Activated CD4-positive, CD25-positive, alpha-beta regulatory T cell (primary cell): ENCODE data around the gene SIM1.
"Not testable (repeated sequence)": the region's sequence is repeated elsewhere in the genome, so short reads cannot be mapped to it uniquely, and the experiment has no call there.

Experiments
- DNase-seq, 4 experiments: peaks; one replicate each; lab custom pipeline; 2025; lab: John Stamatoyannopoulos, UW

Gene SIM1

DNA sequence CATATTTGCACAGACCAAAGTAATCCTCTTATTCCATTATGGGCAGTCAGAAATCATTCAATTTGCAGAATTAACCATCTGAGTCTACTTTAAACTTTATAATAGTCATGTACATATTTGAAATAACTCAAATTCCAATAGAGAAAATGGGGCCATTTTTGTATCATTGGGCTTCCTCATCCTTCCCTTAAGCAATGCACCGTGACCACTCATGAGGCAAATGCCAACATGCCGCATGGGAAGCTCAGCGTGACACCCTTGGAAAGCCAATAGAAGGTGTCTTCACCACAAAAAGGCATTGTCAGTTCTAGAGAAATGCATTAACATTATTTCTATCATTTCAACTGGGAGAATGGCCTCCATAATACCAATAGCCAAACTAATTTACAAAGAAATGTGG, 38.5 kb downstream of the SIM1 start:
- no peak for DNase-seq

DNA sequence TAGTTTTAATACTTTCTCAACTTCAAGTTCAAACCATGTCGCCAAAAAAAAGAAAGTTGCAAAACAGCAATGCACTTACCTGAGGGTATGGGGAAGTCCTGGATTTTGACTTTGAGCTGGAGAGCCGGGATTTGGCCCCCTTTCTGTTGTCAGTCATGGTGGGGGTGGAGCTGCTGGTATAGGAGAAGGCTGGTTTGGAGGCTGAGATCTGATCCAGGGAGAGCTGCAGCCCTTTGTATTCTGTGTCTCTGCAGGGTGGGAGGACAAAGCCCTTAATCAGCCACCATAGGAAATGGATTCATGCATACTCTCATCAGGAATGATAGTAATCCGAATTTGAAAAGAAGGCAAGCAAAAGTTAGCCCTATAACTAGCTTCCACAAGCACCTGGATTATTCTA, 44.0 kb downstream of the SIM1 start:
- no peak for DNase-seq

DNA sequence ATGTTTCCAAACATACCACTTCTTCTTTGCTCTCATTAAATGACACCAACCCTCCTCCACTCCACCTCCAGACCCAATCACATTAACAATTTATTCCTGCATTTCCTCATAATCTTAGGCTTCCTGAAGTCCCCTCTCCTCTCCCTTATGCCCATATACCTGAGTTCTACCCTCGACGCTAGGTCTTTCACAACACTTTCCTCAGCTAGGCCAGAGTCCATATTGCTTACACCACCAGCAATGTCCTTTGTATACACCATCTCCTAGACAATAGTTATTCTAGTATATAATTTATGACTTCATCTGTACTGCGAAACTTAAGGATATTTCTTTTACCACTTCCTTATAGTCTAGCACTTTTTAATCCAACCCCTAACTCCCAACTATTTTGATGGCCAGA, 47.7 kb downstream of the SIM1 start:
- no peak for DNase-seq

DNA sequence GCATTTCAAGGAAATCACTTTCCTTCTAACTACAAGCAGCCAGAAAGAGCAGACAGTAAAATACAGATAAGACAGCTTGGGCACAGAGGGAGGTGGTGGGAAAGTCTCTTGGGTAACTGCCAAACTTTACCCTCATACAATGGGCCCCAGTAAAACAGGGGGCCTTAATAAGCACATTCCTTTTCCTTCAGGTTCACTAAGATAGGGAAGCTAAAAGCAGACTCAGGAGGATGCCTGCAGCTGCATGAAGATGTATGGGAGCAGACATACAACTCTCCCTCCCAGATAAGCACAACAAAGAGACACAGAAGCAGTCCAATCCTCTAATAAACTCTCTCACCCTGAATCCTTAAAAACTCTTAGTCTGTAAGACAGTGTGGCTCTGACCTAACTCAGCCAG, 49.0 kb downstream of the SIM1 start:
- no peak for DNase-seq

DNA sequence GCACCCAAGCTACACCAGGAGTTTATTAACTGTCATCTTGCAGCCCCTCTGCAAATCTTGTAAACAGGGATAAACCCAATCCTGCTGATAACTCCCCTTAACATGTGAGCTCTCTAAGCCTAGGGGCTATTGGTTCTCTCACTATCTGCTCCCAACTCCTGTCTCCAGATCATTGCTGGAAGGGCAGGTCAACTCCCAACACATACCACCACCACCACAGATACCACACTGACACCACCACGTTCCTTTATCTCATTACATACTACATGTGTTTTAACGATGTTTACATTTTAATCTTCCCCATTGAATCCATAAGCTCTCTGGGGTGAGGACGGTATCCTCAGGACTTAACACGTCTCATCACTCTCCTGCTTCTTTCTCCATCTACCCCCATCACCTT, 51.8 kb downstream of the SIM1 start:
- no peak for DNase-seq

DNA sequence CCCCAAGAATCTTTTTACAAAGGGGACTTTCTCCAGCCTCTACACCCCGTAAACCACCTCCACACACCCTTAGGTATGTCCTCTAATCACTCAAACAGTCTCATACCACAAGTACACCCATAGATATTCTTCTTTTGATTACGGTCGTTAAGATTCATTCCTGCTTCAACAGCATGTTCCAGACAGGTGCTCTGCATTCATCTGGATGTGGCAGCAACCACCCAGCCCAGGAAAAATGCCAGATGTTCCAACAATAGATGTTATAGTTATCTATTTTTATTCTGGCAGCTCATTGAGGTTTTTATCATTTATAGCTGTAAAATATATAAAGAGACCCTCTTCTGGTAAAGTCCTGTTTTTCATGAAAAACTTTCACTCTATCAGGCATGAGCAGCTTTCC, 60.7 kb downstream of the SIM1 start:
- DNase-seq: no peak

DNA sequence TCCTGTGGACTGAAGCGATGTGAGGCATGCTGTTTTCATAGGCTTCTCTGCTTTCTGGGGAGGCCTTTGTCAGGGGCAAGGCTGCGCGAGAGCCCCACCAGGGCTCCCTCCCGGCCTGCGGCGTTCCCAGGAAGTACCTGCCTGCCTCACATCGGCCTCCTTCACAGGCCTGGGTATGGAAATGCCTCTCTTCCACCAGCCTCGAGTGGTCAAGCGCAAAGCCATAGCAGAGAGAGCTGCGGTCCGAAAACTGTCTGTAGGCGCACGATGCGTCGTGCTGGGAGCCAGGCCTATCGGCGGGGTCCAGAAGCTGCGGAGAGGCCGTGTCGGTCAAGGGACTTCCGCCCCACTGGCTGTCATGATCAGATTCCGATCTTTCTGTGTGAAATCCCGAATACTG, 71.2 kb downstream of the SIM1 start:
- no peak for DNase-seq

DNA sequence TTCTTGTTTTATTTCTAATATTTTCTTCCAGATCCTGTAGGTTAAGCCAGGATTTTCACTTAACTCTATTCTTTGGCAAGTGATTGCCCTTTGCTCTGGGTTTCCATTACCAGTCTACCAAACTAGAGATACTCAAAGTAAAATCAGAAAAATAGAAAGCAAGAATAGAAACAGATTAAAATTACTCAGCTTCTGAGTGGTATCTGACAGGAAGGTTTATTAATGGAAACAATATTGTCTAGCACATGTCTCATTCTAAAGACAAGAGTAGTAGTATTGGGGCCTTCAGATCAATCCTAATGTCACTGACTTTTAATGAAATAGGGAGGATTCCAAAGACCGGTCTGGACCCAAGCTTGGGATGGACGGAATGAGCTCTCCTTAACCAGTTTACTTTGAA, 72.3 kb downstream of the SIM1 start:
- DNase-seq: no peak

DNA sequence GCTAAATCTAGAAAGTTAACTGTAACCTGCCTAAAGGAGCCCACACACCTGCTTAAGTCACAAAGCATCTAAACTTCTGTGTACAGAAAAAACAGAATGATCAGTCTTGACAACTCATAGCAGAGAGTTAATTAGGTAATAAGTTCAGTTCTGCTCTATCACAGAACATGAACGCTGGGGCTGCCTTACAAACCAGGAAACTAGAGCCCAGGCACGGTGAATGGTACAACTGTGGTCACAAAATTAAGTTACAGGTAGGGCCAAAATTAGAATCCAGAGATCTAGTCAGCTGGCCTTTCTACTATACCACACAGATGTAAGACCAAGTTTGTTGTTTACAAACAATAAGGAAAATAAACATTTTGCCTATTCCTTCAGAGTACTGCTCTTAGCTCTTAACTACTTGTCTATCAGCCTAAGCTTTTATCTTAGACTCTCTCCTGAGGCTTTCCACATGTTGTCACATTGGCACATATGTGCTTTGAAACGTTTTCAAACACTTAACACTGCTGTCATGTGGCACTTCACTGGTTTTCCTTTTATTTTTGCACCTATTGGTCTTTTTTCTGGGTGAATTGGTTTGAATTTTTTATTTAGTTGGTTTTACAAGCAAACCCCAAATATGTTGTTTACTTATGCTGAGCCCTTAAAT, 75.7 kb downstream of the SIM1 start:
- no peak for DNase-seq

DNA sequence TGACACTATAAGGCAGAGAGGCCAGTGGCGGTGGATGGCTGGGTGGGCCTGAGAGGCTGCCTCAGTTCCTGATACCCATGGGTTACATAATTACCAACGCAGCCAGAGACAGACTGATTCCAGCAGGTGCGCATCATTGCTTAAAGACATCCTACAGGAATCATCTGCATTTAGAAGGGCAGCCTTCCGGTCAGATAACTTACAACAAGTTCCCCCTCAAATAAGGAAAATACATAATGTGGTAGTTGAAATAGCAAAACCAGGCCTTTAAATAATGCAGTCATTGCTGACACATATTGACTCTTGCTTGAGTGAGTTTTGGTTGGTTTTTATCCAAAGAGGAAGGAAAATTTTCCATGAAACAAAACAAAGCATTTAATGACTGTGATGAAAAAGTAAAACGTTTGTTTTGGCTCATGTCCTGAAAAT, 81.9 kb downstream of the SIM1 start:
- DNase-seq: no peak

DNA sequence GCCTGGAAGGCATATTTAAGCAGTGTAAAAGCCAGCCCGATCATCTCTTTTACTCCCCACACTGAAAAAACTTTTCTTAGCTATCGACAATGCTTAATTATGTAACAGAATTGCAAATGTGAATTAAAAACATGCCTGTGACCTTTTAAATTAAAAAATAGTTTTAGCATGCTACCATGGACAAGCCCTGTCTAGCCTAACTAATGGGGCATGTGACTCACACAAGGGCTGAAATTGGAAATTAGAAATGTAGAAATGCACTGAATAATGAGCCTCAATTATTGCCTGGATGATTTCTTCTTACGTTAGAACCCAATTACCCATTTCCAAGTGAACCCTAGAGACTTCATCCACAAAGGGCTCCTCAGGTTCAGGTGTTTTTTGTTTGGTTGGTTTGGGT, 82.7 kb downstream of the SIM1 start:
- DNase-seq: no peak

DNA sequence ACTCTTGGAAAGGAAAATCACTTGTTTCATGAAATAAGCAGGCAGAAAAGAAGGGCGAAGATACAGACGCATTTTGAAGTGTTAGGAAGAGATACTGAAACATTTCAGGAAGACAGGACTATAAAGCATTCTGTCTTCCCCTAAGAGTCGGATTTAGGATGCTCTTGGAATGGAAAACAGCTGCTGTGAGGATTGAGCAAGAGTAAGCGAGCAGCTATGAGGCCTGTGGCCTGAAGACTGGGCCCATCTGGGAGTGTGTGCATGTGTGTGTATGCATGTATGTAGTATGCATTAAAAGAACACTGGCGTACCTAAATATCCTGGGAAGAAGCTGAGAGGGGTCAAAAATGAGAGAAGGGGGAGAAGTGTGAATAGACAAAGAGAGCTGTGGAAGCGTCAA, 83.6 kb downstream of the SIM1 start:
- DNase-seq: no peak

DNA sequence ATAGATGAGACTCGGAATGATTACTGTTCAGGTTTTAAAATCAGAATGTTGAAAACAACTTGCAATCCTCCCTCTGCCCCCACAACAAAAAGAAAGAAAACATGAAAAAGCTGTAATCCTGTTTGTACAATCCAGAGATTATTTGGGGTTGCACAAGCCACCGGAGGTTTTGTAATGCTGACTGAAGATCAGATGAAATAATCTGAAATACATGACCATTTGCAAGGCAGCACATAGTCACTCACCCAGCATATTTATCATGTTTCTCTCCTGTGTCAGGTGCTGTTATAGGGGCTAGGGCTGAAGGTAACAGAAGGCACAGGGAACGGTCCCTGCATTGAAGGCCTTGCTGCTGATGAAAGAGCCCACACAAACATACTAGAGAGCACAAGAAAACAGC, 85.3 kb downstream of the SIM1 start:
- DNase-seq: no peak

DNA sequence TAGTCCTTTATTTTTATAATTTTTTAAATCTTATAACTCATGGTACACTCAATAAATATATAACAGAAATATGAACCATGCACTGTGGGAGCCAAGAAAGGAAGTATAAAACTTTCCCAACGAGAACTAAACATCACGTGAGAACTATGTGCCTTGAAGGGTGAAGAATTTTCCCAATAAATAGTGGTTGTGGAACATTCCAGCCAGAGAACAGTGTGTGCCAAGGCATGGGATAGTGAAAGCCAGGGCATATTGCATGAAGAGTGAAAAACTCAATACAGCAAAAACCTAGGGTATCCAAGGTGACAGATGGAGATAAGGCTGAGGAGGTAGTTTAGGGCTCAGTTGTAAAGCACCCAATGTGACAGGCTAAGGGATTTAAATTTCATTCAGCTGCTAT, 86.1 kb downstream of the SIM1 start:
- no peak for DNase-seq

DNA sequence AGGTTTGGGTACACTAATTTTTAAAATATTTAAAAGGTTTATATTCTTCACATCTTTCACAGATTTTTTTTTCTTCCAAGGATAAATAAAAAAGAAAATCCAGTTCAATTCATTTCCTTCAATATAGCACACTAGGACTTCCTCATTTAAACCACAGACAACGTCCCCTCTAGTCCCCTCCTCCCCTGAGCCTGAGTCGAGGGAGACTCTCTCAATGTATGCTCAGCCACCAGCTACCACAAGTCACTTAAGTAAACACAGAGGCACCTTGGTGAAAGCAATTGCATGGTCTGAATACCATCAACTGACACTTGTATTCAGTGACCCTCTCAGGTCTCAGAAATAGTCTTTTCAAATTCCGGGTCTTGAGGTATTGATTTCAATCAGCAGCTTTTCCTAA, 88.6 kb downstream of the SIM1 start:
- DNase-seq: no peak

DNA sequence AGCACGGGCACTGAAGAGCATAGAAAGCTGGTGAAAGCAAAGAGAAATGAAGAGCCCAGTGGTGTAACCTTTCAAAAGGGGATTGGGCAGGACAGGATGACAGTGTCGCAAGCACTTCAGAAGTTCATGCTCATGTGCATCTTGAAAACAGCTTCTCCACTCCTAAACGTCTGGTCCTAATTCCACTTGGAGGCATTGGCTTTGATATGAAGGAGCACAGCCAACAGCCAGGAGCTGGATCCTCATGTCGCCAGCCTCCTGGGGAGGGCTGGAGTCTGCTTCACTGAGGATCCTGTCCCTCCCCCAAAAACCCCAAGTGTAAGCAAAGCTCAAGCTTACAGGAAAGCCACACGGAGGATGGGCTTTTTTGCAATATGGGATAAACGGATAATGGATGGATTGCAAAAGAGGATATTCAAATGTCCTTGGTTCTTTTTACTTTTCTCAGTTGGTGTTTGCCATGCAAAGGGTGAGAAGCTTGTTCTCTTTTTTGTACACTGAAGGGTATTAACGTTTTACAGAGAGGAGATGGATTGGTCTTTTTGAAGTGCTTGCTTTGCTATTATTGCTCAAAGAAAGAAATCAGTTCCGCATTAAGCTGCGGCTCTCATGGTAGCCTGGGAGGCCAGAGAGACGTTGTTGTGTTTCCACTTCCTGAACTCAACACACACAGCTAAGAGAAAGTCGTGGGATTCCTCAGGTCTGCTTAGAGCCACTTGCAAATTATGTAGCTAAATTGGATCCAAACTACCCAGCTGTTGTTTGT, 92.2 kb downstream of the SIM1 start:
- no peak for DNase-seq

DNA sequence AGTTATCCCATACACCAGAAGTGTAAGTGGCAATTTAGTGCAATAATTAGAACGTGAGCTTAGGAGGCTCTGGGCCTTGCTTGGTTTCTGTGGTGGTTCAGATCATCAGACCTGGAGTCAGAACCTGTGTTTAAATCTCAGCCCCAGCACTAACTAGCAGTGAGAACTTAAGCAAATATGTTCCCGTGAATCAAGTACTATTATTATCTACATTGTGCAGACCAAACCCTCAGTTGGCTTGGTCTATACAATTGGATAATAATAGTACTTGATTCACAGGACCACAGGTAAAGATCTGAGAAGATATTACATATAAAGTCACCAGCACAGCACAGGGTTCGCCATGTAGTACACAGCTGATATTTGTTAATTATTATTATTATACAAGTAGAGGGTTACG, 93.1 kb downstream of the SIM1 start:
- DNase-seq: no peak

DNA sequence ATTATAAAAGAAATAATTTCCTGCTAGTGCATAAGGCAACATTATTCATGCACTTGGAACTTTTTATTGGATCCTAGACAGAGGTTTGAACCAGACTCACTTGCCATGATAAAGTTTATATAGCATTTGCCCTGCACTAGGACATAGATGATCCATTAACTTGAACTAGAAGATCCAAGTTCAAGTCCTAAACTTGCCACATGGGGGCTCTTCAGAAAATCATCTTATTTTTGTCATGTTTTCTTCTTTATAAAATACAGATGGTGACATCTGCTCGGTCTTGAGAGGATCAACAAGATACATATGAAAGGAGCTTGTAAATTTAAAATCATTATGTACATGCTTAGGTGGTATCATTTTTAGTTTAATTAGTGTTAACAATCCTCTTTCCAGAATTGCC, 94.5 kb downstream of the SIM1 start:
- DNase-seq: no peak

DNA sequence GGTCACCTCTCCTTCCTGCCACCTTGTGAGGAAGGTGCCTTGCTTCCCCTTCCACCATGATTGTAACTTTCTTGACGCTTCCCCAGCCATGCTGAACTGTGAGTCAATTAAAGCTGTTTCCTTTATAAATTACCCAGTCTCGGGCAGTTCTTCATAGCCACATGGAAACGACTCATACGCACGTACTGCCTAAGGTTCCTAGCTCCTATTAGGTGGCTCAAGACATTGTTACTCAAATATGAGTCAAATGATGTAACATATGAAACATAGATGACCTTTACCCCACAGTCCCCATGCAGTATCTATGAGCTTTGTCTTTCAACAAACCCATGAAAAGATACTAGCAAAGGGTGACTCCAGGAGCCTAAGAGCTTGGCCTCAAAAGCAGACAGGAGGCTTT, 98.3 kb downstream of the SIM1 start:
- no peak for DNase-seq

DNA sequence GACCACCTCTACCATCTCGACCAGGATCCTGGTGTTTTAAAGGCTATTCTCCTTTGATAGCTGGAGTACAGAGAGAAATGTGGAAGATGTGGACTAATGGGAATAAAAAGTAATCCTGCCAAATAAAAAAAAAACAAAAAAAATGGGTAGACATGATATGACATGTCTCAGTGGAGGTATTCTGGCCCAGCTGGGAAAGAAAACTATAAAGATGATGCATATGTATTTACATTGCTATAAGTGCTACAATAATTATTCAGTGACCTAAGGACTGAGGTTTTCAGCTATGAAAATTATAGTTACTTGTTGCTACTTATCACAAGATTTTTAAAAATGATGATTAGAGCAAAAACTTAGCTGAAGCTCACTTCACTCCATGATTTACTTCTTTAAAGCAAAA, 101.1 kb downstream of the SIM1 start:
- DNase-seq: no peak

DNA sequence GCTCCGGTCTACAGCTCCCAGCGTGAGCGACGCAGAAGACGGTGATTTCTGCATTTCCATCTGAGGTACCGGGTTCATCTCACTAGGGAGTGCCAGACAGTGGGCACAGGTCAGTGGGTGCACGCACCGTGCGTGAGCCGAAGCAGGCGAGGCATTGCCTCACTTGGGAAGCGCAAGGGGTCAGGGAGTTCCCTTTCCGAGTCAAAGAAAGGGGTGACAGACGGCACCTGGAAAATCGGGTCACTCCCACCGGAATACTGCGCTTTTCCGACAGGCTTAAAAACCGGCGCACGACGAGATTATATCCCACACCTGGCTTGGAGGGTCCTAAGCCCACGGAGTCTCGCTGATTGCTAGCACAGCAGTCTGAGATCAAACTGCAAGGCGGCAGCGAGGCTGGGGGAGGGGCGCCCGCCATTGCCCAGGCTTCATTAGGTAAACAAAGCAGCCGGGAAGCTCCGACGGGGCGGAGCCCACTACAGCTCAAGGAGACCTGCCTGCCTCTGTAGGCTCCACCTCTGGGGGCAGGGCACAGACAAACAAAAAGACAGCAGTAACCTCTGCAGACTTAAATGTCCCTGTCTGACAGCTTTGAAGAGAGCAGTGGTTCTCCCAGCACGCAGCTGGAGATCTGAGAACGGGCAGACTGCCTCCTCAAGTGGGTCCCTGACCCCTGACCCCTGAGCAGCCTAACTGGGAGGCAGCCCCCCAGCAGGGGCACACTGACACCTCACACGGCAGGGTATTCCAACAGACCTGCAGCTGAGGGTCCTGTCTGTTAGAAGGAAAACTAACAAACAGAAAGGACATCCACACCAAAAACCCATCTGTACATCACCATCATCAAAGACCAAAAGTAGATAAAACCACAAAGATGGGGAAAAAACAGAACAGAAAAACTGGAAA, 109.7 kb downstream of the SIM1 start:
- DNase-seq: not testable (repeated sequence)

DNA sequence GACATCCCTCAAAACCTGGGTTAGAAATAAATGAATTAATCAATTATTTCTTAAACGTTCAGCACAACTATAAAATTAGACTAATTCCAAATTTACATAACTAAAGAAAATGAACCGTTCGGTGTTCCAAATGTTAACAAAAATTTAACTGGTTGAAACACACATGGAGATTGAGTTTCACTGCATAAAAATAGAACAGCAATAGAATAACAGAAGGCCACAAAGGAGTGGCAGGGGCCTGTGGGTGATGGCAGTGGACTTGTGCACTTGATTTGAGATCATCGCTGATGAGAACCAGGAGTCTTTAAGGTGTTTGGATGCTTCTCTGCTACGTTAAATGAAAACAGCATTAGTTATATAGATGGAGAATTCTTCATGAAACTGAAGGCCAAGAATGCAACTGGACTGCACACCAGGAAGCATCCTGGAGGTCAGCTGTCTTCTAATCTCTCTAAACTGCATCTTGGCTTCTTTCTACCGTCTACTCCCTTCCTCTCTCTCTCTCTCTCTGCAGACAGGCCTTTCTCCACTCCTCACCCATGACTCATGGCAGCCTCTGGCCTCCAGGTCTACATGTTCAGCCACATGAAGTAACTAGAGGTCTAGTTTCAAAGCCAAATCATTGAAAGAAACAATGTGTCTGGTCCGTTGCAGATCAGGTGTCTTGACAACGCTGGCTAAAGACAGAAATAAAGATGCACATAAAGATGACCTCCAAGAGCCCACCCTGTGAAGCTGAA, 111.3 kb downstream of the SIM1 start:
- DNase-seq: no peak
